Small intestine (tissue), 7 donors: ENCODE measurements around the gene CCDC174. TPM values are rescaled to one million over a fixed set of nuclear protein-coding genes. Genes with fewer than 3 reads are reported as not detected.

Experiments used
- DNase-seq, 2 donors: peaks; one replicate each; pipeline versions ENCODE4 v3.0.0 to v3.0.0-alpha.2; 2013
- FAIRE-seq: peaks from 2 replicates; lab custom pipeline; 2012; peaks lifted over from hg19 to GRCh38; lab: Jason Lieb, UNC
- H3K27ac ChIP-seq, 3 donors: one replicate each; pipeline ENCODE4 v1.5.1; 2013; ENCODE audit warnings: low read length in 2 of 3, mild to moderate bottlenecking in 2 of 3, control low read depth in 1 of 3, inconsistent platforms in 1 of 3, low read depth in 1 of 3, moderate library complexity in 1 of 3
- H3K27me3 ChIP-seq, 3 donors: one replicate each; pipeline ENCODE4 v1.6.1; 2013; ENCODE audit warnings: low read length in 3 of 3, inconsistent platforms in 1 of 3; ENCODE audit not compliant: control insufficient read depth in 3 of 3, insufficient read depth in 3 of 3
- H3K36me3 ChIP-seq, 3 donors: one replicate each; pipeline ENCODE4 v1.6.1; 2013; ENCODE audit warnings: low read length in 3 of 3, inconsistent platforms in 1 of 3, low read depth in 1 of 3, mild to moderate bottlenecking in 1 of 3, moderate library complexity in 1 of 3; ENCODE audit not compliant: control insufficient read depth in 3 of 3, insufficient read depth in 2 of 3
- H3K4me1 ChIP-seq, 3 donors: one replicate each; pipeline ENCODE4 v1.6.1; 2013; ENCODE audit warnings: low read length in 2 of 3, inconsistent platforms in 1 of 3, low read depth in 1 of 3, mild to moderate bottlenecking in 1 of 3, moderate library complexity in 1 of 3; ENCODE audit not compliant: control insufficient read depth in 3 of 3, insufficient read depth in 2 of 3
- H3K4me3 ChIP-seq, 3 donors: one replicate each; pipeline ENCODE4 v1.5.1; 2013; ENCODE audit warnings: low read length in 3 of 3, control low read depth in 1 of 3, inconsistent platforms in 1 of 3, low read depth in 1 of 3, mild to moderate bottlenecking in 1 of 3, moderate library complexity in 1 of 3
- H3K9me3 ChIP-seq, 2 donors: one replicate each; pipeline ENCODE4 v1.6.1; 2013; ENCODE audit warnings: low read depth in 1 of 2, low read length in 1 of 2; ENCODE audit not compliant: control insufficient read depth in 2 of 2, insufficient read depth in 1 of 2
- WGBS, 3 donors: extraction: QIAGEN DNeasy Blood & Tissue Kit; methylation state at CpG; one replicate each; pipeline ENCODE4 v1.1.7; 2013; 5-methylcytosine and 5-hydroxymethylcytosine counted together
- polyA plus RNA-seq, 4 donors: library from polyadenylated mRNA; stranded (reverse) in 3 of 4; unstranded in 1 of 4; fragments of 200-250 nt in 3 of 4; fragments of 120-200 nt in 1 of 4; gene quantifications; one replicate each; pipeline versions ENCODE4 v1.2.1 to v1.2.3, GENCODE V29; 2013
- donor health status: healthy with polysubstance abuse.
- donor health status: control.
- donor health status: control.
- donor health status: Bipolar disorder and iron deficiency.
- donor health status: healthy.

The CCDC174 gene
- polyA plus RNA-seq, 4 donors: 15.3 to 24.1 (median 18.8) TPM

DNA sequence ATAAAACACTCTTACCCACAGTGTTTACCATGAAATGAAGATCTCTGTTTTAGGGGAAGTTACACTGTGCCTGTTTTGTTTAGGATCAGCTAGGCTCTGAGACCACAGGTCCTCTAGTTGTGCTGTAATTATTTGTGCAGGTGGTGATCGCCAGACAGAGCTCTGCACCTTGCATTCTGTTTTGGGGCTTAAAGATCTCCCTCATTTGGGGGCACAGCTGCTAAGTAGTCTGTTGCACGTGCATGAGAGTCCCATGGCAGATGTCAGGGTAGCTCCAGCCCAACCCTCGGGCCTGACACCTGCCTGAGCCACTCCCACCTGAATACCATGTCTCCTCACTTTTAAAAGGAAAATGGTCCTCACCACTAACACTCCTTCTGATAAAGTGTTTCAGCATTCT lies 35.8 kb downstream of the CCDC174 start:
- H3K9me3 ChIP-seq: no peaks in the 10 kb centered on the region
- no peaks in the 10 kb centered on the region for H3K27me3 ChIP-seq
- FAIRE-seq: no peak
- no peaks in the 10 kb centered on the region for H3K36me3 ChIP-seq
- no peak overlapping the region for H3K27ac ChIP-seq
- WGBS, 3 donors: 50 to 59% (median 59%) methylated on average over 3 of the region's 3 CpGs
- no peak overlapping the region for H3K4me3 ChIP-seq
- no peak for DNase-seq
- H3K4me1 ChIP-seq: no peaks in the 10 kb centered on the region

DNA sequence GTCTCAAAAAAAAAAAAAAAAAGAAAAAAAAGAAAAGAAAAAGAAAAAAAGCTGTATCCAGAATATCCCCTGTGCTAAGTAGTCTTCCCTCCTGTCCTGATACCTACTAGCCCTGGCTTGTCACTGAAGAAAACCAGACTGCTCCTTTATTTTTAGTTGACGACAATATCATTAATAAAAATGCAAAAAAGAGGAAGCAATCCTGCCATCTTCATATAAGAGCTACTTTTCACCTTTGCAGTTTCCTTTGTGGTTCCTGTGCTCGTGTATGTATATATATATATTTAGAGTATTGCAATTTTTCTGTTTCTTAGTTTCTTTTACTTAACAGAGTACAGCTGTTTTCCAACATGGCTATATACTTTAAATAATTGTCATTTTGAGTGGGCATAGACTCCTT lies 37.0 kb downstream of the CCDC174 start:
- H3K4me3 ChIP-seq: no peak overlapping the region
- H3K27me3 ChIP-seq: no peaks in the 10 kb centered on the region
- WGBS, 3 donors: 64 to 78% (median 65%) methylated on average over 2 of the region's 2 CpGs
- H3K9me3 ChIP-seq: no peaks in the 10 kb centered on the region
- no peak overlapping the region for H3K27ac ChIP-seq
- no peak for DNase-seq
- H3K36me3 ChIP-seq: no peaks in the 10 kb centered on the region
- H3K4me1 ChIP-seq: no peaks in the 10 kb centered on the region
- no peak for FAIRE-seq

DNA sequence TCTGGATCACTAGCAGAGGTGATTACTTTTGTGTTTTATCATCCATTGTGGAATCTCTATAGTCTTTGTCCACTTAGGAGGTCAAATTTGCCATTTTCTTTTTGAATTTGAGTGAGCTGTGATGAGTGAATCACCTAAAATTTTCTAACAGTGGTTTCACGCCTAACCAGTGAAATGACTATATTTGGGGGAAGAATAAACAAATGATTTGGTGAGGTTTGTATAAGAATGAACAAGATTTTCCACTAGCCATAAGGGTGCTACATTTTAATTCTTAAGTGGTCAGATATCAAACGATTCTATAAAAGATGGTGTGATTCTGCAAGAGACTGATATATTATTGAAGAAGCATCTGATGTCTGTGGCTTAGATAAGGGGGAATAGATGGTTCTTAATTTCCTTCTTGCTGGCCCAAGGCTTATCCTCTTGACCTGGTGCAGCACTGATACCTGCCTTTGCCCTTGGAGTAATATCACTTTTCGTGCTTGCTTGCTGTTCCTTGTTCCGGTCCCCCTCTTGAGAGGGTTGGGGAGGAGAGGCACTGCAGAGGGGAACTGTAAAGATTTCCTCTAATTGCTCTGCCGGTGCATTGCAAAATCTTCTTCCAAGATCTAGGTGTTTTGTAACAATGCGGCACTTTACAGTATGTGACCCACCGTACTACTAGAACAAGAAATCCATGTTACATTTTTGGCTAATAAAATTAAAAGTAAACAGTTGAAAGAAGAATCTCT lies 37.9 kb downstream of the CCDC174 start:
- Histone ChIP-seq H3K4me1 (no peaks in the 10 kb centered on the region), H3K9me3 (no peaks in the 10 kb centered on the region), H3K36me3 (no peaks in the 10 kb centered on the region), H3K27me3 (no peaks in the 10 kb centered on the region), H3K4me3 (no peak overlapping the region), H3K27ac (no peak overlapping the region)
- FAIRE-seq (no peak), DNase-seq (no peak)
- WGBS, 3 donors: 62 to 85% (median 65%) methylated on average over 7 of the region's 7 CpGs

DNA sequence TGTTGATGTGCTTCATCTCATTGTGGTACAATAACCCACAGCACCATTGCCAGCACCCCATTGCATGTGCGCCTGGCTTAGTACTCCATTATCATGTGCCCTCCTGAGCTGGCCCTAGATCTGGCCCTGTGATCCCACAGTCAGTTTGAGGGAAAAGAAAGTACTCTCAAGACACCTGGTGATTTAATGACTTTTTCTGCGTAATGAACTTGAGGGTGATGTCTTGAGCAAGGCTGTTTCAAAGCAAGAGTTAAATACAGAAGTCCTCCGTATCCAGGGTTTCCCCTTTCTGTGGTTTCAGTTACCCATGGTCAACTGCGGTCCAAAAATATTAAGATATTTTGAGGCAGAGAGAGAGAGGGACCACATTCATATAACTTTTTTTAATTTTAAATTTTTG lies 39.7 kb downstream of the CCDC174 start:
- H3K27me3 ChIP-seq: no peaks in the 10 kb centered on the region
- WGBS, 3 donors: 82 to 92% (median 84%) methylated on average over 4 of the region's 4 CpGs
- DNase-seq (no peak), FAIRE-seq (no peak)
- H3K9me3 ChIP-seq: no peaks in the 10 kb centered on the region
- no peaks in the 10 kb centered on the region for H3K36me3 ChIP-seq
- H3K27ac ChIP-seq: no peak overlapping the region
- H3K4me1 ChIP-seq: no peaks in the 10 kb centered on the region
- no peak overlapping the region for H3K4me3 ChIP-seq

DNA sequence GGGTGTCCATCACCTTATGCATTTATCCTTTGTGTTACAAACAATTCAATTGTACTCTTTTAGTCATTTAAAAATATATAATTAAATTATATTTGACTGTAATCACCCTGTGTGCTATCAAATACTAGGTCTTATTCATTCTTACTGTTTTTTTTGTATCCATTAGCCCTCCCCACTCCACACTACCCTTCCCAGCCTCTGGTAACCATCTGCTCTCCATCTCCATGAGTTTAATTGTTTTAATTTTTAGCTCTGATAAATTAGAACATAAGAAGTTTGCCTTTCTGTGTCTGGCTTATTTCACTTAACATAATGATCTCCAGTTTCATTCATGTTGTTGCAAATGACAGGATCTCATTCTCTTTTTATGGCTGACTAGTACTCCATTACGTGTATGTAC lies 40.2 kb downstream of the CCDC174 start:
- DNase-seq: no peak
- no peaks in the 10 kb centered on the region for H3K36me3 ChIP-seq
- no peaks in the 10 kb centered on the region for H3K9me3 ChIP-seq
- H3K4me3 ChIP-seq: no peak overlapping the region
- WGBS, 3 donors: 96 to 97% (median 96%) methylated on average over 1 of the region's 1 CpG
- no peak overlapping the region for H3K27ac ChIP-seq
- H3K4me1 ChIP-seq: no peaks in the 10 kb centered on the region
- H3K27me3 ChIP-seq: no peaks in the 10 kb centered on the region
- FAIRE-seq: no peak

DNA sequence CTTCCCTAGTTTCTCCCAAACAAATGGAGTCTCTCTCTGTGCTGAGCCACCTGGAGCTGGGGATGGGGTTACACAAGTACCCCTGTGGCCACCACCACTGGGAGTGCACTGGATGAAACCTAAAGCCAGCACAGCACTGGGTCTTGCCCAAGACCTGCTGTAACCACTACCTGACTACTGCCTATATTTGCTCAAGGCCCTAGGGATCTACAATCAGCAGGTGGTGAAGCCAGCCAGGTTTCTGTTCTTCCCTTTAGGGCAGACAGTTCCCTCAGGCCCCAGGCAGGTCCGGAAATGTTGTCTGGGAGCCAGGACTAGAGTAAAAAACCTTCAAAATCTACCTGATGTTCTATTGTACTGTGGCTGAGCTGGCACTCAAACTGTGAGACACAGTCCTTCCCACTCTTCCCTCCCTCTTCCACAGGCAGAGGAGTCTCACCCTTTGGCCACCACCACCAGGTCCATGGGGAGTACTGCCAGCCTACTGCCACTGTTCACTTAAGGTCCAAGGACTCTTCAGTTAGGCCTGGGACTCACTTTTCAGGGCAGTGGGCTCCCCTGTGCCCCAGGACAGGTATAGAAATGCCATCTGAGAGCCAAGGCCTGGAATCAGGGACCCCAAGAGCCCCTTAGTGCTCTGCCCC lies 47.2 kb downstream of the CCDC174 start:
- 75 to 89% (median 88%) methylated on average over 1 of the region's 1 CpG for WGBS, 3 donors
- H3K4me3 ChIP-seq: no peak overlapping the region
- H3K36me3 ChIP-seq: no peaks in the 10 kb centered on the region
- no peaks in the 10 kb centered on the region for H3K9me3 ChIP-seq
- H3K4me1 ChIP-seq: no peaks in the 10 kb centered on the region
- H3K27ac ChIP-seq: no peak overlapping the region
- no peaks in the 10 kb centered on the region for H3K27me3 ChIP-seq
- DNase-seq (no peak), FAIRE-seq (no peak)

DNA sequence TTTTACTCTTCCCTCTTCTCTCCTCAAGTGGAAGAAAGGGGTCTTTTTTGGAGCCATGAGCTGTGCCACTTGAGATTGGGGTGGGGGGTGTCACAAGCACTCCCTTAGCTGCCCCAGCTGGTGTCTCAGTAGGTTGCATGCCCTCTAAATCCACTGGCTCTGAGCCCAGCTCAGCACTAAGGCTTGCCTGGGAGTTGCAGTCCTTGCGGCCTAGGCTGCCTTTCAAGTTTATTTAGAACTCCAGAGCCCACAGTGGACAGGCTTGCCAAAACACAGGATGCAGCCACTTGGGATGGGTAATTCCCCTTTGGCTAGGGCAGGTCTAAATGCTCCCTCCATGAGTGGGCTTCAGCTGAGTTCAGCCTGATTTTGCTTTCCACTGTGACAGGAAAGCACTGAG lies 48.1 kb downstream of the CCDC174 start:
- DNase-seq (no peak), FAIRE-seq (no peak)
- Histone ChIP-seq H3K9me3 (no peaks in the 10 kb centered on the region), H3K4me3 (no peak overlapping the region), H3K4me1 (no peaks in the 10 kb centered on the region), H3K27me3 (no peaks in the 10 kb centered on the region), H3K36me3 (no peaks in the 10 kb centered on the region), H3K27ac (no peak overlapping the region)
- WGBS, 3 donors: 59 to 75% (median 71%) methylated on average over 1 of the region's 1 CpG

DNA sequence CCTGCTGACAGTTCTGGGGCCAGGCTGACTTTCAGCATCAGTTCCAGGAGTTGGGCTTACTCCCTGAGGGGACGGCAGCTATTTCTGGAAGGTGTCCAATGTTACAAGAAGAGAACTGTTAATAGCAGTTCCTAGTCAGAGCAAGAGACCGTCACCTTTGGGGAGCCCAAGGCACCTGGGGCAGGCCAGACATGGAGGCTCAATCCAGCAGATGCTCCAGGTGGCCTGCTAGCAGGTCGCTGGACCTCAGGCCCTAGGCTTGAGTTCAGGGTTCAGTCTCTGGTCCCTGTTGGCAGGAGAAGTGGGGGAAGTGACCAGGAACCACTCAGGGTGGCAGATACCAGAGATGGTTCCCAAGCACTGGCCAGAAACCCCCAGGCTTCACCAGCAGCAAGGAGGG lies 49.3 kb downstream of the CCDC174 start:
- WGBS, 3 donors: 70 to 80% (median 72%) methylated on average over 3 of the region's 3 CpGs

More for the DNA sequence above, 49.3 kb downstream of the CCDC174 start:
- no peaks in the 10 kb centered on the region for H3K4me1 ChIP-seq
- H3K4me3 ChIP-seq: no peak overlapping the region
- DNase-seq (no peak), FAIRE-seq (no peak)
- H3K9me3 ChIP-seq: no peaks in the 10 kb centered on the region
- H3K27me3 ChIP-seq: no peaks in the 10 kb centered on the region
- no peak overlapping the region for H3K27ac ChIP-seq
- H3K36me3 ChIP-seq: no peaks in the 10 kb centered on the region
